SW480 (cell line): ENCODE measurements around the gene ABCD1.

Experiments used
- DNase-seq: peaks from one replicate; pipeline ENCODE4 v3.0.0-alpha.2; 2016; ENCODE audit warnings: low spot score

The ABCD1 gene

GRCh38 chrX:153774576-153775292, 50.1 kb downstream of the ABCD1 start:
- DNase-seq, result no peak

- DNase-seq, result no peak
Measured at GRCh38 chrX:153775293-153776119, 50.9 kb downstream of the ABCD1 start.

- peak; percentile 22 for DNase-seq
Measured at GRCh38 chrX:153776120-153776599, 51.5 kb downstream of the ABCD1 start.

- peak; percentile 28 for DNase-seq
Measured at GRCh38 chrX:153776611-153777045, 52.0 kb downstream of the ABCD1 start.

GRCh38 chrX:153777261-153778090, 52.8 kb downstream of the ABCD1 start:
- DNase-seq, result no peak

GRCh38 chrX:153778181-153778580, 53.5 kb downstream of the ABCD1 start:
- no peak for DNase-seq

- no peak for DNase-seq
Measured at GRCh38 chrX:153778684-153779101, 54.0 kb downstream of the ABCD1 start.

GRCh38 chrX:153779891-153780677, 55.4 kb downstream of the ABCD1 start:
- DNase-seq, result no peak

GRCh38 chrX:153780678-153781427, 56.2 kb downstream of the ABCD1 start, which contains the start of gene SRPK3:
Gene SRPK3 (plus strand): TSS chrX:153781041. CDS start chrX:153781087, 46 bp downstream.
- DNase-seq, result no peak

GRCh38 chrX:153781428-153782047, 56.9 kb downstream of the ABCD1 start:
- DNase-seq, result no peak

GRCh38 chrX:153782313-153782712, 57.7 kb downstream of the ABCD1 start:
- DNase-seq, result no peak

- DNase-seq, result no peak
Measured at GRCh38 chrX:153782871-153783270, 58.2 kb downstream of the ABCD1 start.

- no peak for DNase-seq
Measured at GRCh38 chrX:153783378-153784013, 58.8 kb downstream of the ABCD1 start.

- DNase-seq, result no peak
Measured at GRCh38 chrX:153784325-153784967, 59.8 kb downstream of the ABCD1 start.

GRCh38 chrX:153786669-153787068, 62.0 kb downstream of the ABCD1 start:
- DNase-seq, result no peak

GRCh38 chrX:153789654-153790053, 65.0 kb downstream of the ABCD1 start:
- DNase-seq, result no peak

GRCh38 chrX:153791104-153791852, 66.6 kb downstream of the ABCD1 start:
- DNase-seq, result no peak

- DNase-seq, result no peak
Measured at GRCh38 chrX:153792368-153792767, 67.7 kb downstream of the ABCD1 start.
